Upper lobe of right lung (tissue), 1 donor: ENCODE results near the gene CNPY1. TPM values are rescaled to one million over a fixed set of nuclear protein-coding genes. Genes with fewer than 3 reads are reported as not detected.

Source experiments
- ATAC-seq: fragments of 200-7000 bp; cut with Tn5 transposase; one replicate; pipeline ENCODE4 v1.9.1; 2020; ENCODE audit warnings: mild to moderate bottlenecking, moderate library complexity
- DNase-seq: peaks from one replicate; pipeline ENCODE4 v3.0.0-alpha.2; 2020
- H3K27ac ChIP-seq: fragments of 200-600 bp; one replicate; pipeline ENCODE4 v1.8.0; 2022
- H3K27me3 ChIP-seq: fragments of 200-600 bp; one replicate; pipeline ENCODE4 v1.8.0; 2022; ENCODE audit warnings: mild to moderate bottlenecking
- H3K36me3 ChIP-seq: fragments of 200-600 bp; one replicate; pipeline ENCODE4 v1.8.0; 2022
- H3K4me1 ChIP-seq: fragments of 200-600 bp; one replicate; pipeline ENCODE4 v1.8.0; 2022
- H3K4me3 ChIP-seq: fragments of 200-600 bp; one replicate; pipeline ENCODE4 v1.8.0; 2022; ENCODE audit warnings: mild to moderate bottlenecking
- H3K9me3 ChIP-seq: fragments of 200-600 bp; one replicate; pipeline ENCODE4 v1.8.0; 2022
- CTCF ChIP-seq: fragments of 200-600 bp; IDR thresholded peaks from one replicate; pipeline ENCODE4 v1.8.0; 2022; ENCODE audit warnings: antibody characterized with exemption
- intact Hi-C: fragments of 100-400 bp; cut with DNase I; formaldehyde crosslinking; loops from one replicate; pipeline ENCODE4 v1.11.0; 2022
- total RNA-seq: library from RNA; stranded (reverse); fragmentation: NEBNext Ultra II Directional; extraction: Animal tissue kit (Norgen Biotek cat#: 25700); gene quantifications from one replicate; pipeline ENCODE4 v1.2.1, GENCODE V29; 2021
- donor health status: DM: no; HTN: yes; CAD: no; lungs with severe emphysema.

Gene CNPY1
- total RNA-seq, 1 donor from 2014 or later: not detected

GRCh38 chr7:155481764-155482163 lies 64.6 kb downstream of the CNPY1 start:
- Histone ChIP-seq H3K9me3 (no peaks in the 10 kb centered on the region), H3K27me3 (peaks cover 59% of the 10 kb centered on the region), H3K4me1 (peaks cover 3% of the 10 kb centered on the region), H3K4me3 (no peak overlapping the region), H3K36me3 (no peaks in the 10 kb centered on the region), H3K27ac (no peak overlapping the region)
- DNase-seq (no peak), ATAC-seq (no peak)
- no peak for TF ChIP-seq CTCF
- intact Hi-C loops: no loop called here

GRCh38 chr7:155477476-155477875 lies 68.9 kb downstream of the CNPY1 start:
- Histone ChIP-seq H3K36me3 (no peaks in the 10 kb centered on the region), H3K9me3 (no peaks in the 10 kb centered on the region), H3K4me3 (no peak overlapping the region), H3K4me1 (no peaks in the 10 kb centered on the region), H3K27ac (no peak overlapping the region), H3K27me3 (peaks cover 89% of the 10 kb centered on the region)
- TF ChIP-seq CTCF: no peak
- no peak for DNase-seq
- no peak for ATAC-seq
- intact Hi-C loops: no loop called here

GRCh38 chr7:155471718-155472117 lies 74.6 kb downstream of the CNPY1 start:
- Histone ChIP-seq H3K4me3 (no peak overlapping the region), H3K27ac (no peak overlapping the region), H3K27me3 (peaks cover 97% of the 10 kb centered on the region), H3K9me3 (no peaks in the 10 kb centered on the region), H3K4me1 (peaks cover 13% of the 10 kb centered on the region), H3K36me3 (no peaks in the 10 kb centered on the region)
- ATAC-seq: no peak
- intact Hi-C loops: no loop called here
- TF ChIP-seq CTCF: no peak
- no peak for DNase-seq

GRCh38 chr7:155470686-155471638 lies 75.4 kb downstream of the CNPY1 start:
- no peak overlapping the region for H3K4me3 ChIP-seq
- no peaks in the 10 kb centered on the region for H3K36me3 ChIP-seq
- intact Hi-C loops: no loop called here
- TF ChIP-seq CTCF: no peak
- ATAC-seq (no peak), DNase-seq (no peak)
- H3K9me3 ChIP-seq: no peaks in the 10 kb centered on the region
- H3K27ac ChIP-seq: no peak overlapping the region
- H3K27me3 ChIP-seq: peaks cover 97% of the 10 kb centered on the region
- H3K4me1 ChIP-seq: peaks cover 19% of the 10 kb centered on the region

- TF ChIP-seq CTCF: no peak
- Histone ChIP-seq H3K27me3 (peaks cover 97% of the 10 kb centered on the region), H3K9me3 (no peaks in the 10 kb centered on the region), H3K4me3 (no peak overlapping the region), H3K4me1 (peaks cover 19% of the 10 kb centered on the region), H3K36me3 (no peaks in the 10 kb centered on the region), H3K27ac (no peak overlapping the region)
- DNase-seq (no peak), ATAC-seq (no peak)
- intact Hi-C loops: no loop called here
Measured at GRCh38 chr7:155470186-155470487, 76.2 kb downstream of the CNPY1 start.
